Activated CD8-positive, alpha-beta memory T cell treated with anti-CD3 and anti-CD28 coated beads, Interleukin-2, amount 50 U/mL, for 1 hour (primary cell): ENCODE data around the gene WWP2.
"Not testable (repeated sequence)": the region's sequence is repeated elsewhere in the genome, so short reads cannot be mapped to it uniquely, and the experiment has no call there.

Experiments used
- DNase-seq: peaks from one replicate; pipeline ENCODE4 v3.0.0-alpha.2; 2020; ENCODE audit errors: extremely low read depth

The WWP2 gene

GRCh38 chr16:69761983-69762813 lies at the start of gene WWP2:
TSS of gene WWP2 (plus strand) at chr16:69762332. CDS start at chr16:69787011, 24,679 bp downstream.
- DNase-seq, result peak; percentile 20

GRCh38 chr16:69712914-69713581 lies 49.1 kb upstream of the WWP2 start:
- no peak for DNase-seq

GRCh38 chr16:69717066-69717465 lies 45.1 kb upstream of the WWP2 start:
- DNase-seq, result no peak

GRCh38 chr16:69718111-69718764 lies 43.9 kb upstream of the WWP2 start:
- no peak for DNase-seq

- no peak for DNase-seq
Observed at GRCh38 chr16:69720822-69721430, 41.2 kb upstream of the WWP2 start.

- no peak for DNase-seq
Observed at GRCh38 chr16:69721441-69721957, 40.6 kb upstream of the WWP2 start.

GRCh38 chr16:69724414-69724873 lies 37.7 kb upstream of the WWP2 start:
- no peak for DNase-seq

GRCh38 chr16:69724981-69725479 lies 37.1 kb upstream of the WWP2 start:
- no peak for DNase-seq

- no peak for DNase-seq
Observed at GRCh38 chr16:69725480-69726312, 36.4 kb upstream of the WWP2 start.

GRCh38 chr16:69726313-69727060 lies 35.6 kb upstream of the WWP2 start, which contains the start of gene NQO1:
TSS of gene NQO1 (minus strand) at chr16:69726560. CDS start at chr16:69726439, 121 bp downstream.
- peak; percentile 47 for DNase-seq

- DNase-seq, result no peak
Observed at GRCh38 chr16:69727916-69728270, 34.2 kb upstream of the WWP2 start.

- DNase-seq, result not testable (repeated sequence)
Observed at GRCh38 chr16:69729030-69729429, 33.1 kb upstream of the WWP2 start.

GRCh38 chr16:69731280-69731679 lies 30.9 kb upstream of the WWP2 start:
- DNase-seq, result not testable (repeated sequence)

- DNase-seq, result no peak
Observed at GRCh38 chr16:69732101-69732500, 30.0 kb upstream of the WWP2 start.

- no peak for DNase-seq
Observed at GRCh38 chr16:69741519-69741918, 20.6 kb upstream of the WWP2 start.

GRCh38 chr16:69741951-69742904 lies 19.9 kb upstream of the WWP2 start:
- no peak for DNase-seq

GRCh38 chr16:69744363-69745231 lies 17.5 kb upstream of the WWP2 start:
- no peak for DNase-seq

- DNase-seq, result no peak
Observed at GRCh38 chr16:69745232-69745612, 16.9 kb upstream of the WWP2 start.
